ENCODE measurements around the gene RERE.

DNA sequence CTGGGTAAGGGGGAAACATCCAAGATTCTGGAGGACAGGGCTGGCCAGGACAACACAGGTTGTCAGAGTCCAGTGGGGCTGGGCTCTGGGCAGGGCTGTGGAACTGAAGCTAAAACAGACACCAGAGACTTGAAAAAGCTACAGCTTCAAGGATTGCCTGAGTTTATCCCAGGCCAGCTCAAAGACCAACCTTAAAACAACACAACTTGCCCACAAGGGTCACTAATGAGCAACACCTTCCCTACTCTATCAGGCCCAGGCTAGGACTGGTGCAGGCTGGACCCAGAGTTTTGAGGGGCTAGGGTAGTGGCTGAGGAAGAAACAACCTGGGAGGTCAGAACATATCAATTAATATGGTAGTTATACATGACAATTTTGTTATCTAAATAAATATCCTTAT, 338.9 kb downstream of the RERE start:
- TF ChIP-seq, protein P1, sequence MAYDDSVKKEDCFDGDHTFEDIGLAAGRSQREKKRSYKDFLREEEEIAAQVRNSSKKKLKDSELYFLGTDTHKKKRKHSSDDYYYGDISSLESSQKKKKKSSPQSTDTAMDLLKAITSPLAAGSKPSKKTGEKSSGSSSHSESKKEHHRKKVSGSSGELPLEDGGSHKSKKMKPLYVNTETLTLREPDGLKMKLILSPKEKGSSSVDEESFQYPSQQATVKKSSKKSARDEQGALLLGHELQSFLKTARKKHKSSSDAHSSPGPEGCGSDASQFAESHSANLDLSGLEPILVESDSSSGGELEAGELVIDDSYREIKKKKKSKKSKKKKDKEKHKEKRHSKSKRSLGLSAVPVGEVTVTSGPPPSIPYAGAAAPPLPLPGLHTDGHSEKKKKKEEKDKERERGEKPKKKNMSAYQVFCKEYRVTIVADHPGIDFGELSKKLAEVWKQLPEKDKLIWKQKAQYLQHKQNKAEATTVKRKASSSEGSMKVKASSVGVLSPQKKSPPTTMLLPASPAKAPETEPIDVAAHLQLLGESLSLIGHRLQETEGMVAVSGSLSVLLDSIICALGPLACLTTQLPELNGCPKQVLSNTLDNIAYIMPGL (CRISPR knock-in tag; IDR thresholded peaks at IDR 0.05), result no peak
- TF ChIP-seq, protein P2, sequence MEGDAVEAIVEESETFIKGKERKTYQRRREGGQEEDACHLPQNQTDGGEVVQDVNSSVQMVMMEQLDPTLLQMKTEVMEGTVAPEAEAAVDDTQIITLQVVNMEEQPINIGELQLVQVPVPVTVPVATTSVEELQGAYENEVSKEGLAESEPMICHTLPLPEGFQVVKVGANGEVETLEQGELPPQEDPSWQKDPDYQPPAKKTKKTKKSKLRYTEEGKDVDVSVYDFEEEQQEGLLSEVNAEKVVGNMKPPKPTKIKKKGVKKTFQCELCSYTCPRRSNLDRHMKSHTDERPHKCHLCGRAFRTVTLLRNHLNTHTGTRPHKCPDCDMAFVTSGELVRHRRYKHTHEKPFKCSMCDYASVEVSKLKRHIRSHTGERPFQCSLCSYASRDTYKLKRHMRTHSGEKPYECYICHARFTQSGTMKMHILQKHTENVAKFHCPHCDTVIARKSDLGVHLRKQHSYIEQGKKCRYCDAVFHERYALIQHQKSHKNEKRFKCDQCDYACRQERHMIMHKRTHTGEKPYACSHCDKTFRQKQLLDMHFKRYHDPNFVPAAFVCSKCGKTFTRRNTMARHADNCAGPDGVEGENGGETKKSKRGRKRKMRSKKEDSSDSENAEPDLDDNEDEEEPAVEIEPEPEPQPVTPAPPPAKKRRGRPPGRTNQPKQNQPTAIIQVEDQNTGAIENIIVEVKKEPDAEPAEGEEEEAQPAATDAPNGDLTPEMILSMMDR (IDR thresholded peaks at IDR 0.05), result no peak
- TF ChIP-seq NFYB (CRISPR knock-in tag; conservative IDR thresholded peaks at IDR 0.05; ENCODE audit: low read depth) (no peak), TEAD4 (CRISPR knock-in tag; IDR thresholded peaks at IDR 0.05) (no peak), CREB1 (CRISPR knock-in tag; IDR thresholded peaks at IDR 0.05) (no peak), ELF4 (CRISPR knock-in tag; IDR thresholded peaks at IDR 0.05; ENCODE audit: low read depth) (no peak)
- TF ChIP-seq, protein P3, sequence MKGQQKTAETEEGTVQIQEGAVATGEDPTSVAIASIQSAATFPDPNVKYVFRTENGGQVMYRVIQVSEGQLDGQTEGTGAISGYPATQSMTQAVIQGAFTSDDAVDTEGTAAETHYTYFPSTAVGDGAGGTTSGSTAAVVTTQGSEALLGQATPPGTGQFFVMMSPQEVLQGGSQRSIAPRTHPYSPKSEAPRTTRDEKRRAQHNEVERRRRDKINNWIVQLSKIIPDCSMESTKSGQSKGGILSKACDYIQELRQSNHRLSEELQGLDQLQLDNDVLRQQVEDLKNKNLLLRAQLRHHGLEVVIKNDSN (CRISPR knock-in tag; IDR thresholded peaks at IDR 0.05), result no peak
- TF ChIP-seq, protein P4, sequence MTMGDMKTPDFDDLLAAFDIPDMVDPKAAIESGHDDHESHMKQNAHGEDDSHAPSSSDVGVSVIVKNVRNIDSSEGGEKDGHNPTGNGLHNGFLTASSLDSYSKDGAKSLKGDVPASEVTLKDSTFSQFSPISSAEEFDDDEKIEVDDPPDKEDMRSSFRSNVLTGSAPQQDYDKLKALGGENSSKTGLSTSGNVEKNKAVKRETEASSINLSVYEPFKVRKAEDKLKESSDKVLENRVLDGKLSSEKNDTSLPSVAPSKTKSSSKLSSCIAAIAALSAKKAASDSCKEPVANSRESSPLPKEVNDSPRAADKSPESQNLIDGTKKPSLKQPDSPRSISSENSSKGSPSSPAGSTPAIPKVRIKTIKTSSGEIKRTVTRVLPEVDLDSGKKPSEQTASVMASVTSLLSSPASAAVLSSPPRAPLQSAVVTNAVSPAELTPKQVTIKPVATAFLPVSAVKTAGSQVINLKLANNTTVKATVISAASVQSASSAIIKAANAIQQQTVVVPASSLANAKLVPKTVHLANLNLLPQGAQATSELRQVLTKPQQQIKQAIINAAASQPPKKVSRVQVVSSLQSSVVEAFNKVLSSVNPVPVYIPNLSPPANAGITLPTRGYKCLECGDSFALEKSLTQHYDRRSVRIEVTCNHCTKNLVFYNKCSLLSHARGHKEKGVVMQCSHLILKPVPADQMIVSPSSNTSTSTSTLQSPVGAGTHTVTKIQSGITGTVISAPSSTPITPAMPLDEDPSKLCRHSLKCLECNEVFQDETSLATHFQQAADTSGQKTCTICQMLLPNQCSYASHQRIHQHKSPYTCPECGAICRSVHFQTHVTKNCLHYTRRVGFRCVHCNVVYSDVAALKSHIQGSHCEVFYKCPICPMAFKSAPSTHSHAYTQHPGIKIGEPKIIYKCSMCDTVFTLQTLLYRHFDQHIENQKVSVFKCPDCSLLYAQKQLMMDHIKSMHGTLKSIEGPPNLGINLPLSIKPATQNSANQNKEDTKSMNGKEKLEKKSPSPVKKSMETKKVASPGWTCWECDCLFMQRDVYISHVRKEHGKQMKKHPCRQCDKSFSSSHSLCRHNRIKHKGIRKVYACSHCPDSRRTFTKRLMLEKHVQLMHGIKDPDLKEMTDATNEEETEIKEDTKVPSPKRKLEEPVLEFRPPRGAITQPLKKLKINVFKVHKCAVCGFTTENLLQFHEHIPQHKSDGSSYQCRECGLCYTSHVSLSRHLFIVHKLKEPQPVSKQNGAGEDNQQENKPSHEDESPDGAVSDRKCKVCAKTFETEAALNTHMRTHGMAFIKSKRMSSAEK (CRISPR knock-in tag; IDR thresholded peaks at IDR 0.05; ENCODE audit: borderline replicate concordance), result no peak
- TF ChIP-seq, protein P5, sequence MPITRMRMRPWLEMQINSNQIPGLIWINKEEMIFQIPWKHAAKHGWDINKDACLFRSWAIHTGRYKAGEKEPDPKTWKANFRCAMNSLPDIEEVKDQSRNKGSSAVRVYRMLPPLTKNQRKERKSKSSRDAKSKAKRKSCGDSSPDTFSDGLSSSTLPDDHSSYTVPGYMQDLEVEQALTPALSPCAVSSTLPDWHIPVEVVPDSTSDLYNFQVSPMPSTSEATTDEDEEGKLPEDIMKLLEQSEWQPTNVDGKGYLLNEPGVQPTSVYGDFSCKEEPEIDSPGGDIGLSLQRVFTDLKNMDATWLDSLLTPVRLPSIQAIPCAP (CRISPR knock-in tag; IDR thresholded peaks at IDR 0.05), result no peak
- TF ChIP-seq, protein P6, sequence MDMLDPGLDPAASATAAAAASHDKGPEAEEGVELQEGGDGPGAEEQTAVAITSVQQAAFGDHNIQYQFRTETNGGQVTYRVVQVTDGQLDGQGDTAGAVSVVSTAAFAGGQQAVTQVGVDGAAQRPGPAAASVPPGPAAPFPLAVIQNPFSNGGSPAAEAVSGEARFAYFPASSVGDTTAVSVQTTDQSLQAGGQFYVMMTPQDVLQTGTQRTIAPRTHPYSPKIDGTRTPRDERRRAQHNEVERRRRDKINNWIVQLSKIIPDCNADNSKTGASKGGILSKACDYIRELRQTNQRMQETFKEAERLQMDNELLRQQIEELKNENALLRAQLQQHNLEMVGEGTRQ (CRISPR knock-in tag; IDR thresholded peaks at IDR 0.05), result no peak
- TF ChIP-seq, protein P7, sequence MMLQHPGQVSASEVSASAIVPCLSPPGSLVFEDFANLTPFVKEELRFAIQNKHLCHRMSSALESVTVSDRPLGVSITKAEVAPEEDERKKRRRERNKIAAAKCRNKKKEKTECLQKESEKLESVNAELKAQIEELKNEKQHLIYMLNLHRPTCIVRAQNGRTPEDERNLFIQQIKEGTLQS (CRISPR knock-in tag; conservative IDR thresholded peaks at IDR 0.05), result no peak

All from WTC11 (cell line).